ENCODE measurements around the gene C14orf119. TPM values are rescaled to one million over a fixed set of nuclear protein-coding genes. Genes with fewer than 3 reads are reported as not detected.

The C14orf119 gene
- total RNA-seq, 2 donors from 2014 or later = 10.5 to 11.6 TPM

DNA sequence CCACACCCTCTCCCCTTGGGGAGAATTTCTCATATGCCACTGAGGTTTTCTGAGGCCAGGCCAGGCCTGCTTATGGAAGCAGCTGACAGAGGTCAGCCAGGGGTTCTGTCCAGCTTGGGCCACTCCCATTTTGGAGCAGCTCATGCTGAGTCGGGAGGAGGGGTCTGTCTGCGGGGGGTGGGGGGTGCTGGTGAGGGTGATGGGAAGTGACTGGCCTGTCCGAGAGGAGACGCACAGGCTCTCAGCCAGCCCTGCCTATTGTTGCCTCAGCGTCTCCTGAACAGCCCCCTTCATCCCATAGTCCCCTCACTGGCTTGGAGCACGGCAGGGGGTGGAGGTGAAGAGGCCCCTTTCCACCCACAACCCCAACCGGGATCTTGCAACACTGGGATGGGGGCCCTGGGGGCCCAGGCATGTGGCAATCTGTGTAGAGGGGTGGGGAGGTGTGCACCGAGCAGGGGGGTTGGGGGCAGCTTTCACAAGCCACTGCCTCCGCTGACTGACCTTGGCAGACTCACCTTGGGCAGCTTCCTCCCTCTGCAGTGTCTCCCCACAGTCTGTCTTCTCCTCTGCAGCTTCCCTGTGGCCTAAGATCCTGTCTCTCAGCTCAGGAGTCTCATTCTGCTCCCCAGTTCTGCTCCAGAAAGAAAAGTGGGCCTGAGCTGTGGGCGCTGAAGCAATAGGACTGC is 18.3 kb downstream of the C14orf119 start:
- DNase-seq (no peak), ATAC-seq (no peak)
- Mint-ChIP-seq H3K36me3 (ENCODE audit: low read depth) (peaks cover 2% of the 10 kb centered on the region), H3K27ac (no peak overlapping the region), H3K27me3 (peaks cover 19% of the 10 kb centered on the region), H3K4me3 (no peak overlapping the region), H3K4me1 (peaks cover 2% of the 10 kb centered on the region)
- H3K9me3 ChIP-seq (ENCODE audit: control insufficient read depth, low read length, poor library complexity, severe bottlenecking) = no peaks in the 10 kb centered on the region

DNA sequence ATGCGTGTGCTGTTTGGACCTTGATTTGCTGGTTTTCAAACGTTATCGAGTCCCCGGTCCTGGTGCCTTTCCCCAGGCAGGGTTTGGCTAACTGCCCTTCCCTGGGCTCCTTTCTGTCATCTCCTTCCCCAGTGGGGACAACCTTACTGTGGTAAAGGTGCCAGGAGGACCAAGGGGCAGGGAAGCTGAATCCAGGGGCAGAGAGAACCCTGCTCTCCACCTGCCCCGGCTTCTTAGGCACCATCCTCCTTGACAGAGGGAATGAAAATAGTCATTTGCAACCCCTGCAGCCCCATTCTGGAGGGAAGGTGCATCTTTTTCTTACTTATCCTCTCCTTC is 18.8 kb downstream of the C14orf119 start:
- Mint-ChIP-seq H3K4me3 (no peak overlapping the region), H3K4me1 (peaks cover 4% of the 10 kb centered on the region), H3K36me3 (ENCODE audit: low read depth) (peaks cover 2% of the 10 kb centered on the region), H3K27me3 (peaks cover 19% of the 10 kb centered on the region), H3K27ac (no peak overlapping the region)
- no peak for ATAC-seq
- DNase-seq = no peak
- H3K9me3 ChIP-seq (ENCODE audit: control insufficient read depth, low read length, poor library complexity, severe bottlenecking) = no peaks in the 10 kb centered on the region

DNA sequence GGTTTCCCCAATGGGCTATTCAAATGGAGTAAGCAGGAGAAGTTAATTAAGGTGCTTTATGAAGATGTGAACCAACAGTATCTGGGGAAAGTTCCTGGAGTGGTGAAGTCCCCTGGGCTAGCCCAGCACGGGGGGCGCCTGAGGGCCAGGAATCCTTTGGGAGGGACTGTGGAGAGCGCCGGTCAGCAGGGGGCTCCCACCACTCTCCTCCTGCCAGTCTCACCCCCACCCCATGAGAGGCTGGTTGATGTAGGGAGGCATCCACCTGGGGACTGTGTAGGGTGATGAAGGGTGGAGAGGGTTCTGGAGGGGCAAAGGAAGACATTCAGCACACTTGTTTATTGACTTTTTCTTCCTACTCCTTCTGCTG is 19.3 kb downstream of the C14orf119 start:
- H3K27ac Mint-ChIP-seq = no peak overlapping the region

DNA sequence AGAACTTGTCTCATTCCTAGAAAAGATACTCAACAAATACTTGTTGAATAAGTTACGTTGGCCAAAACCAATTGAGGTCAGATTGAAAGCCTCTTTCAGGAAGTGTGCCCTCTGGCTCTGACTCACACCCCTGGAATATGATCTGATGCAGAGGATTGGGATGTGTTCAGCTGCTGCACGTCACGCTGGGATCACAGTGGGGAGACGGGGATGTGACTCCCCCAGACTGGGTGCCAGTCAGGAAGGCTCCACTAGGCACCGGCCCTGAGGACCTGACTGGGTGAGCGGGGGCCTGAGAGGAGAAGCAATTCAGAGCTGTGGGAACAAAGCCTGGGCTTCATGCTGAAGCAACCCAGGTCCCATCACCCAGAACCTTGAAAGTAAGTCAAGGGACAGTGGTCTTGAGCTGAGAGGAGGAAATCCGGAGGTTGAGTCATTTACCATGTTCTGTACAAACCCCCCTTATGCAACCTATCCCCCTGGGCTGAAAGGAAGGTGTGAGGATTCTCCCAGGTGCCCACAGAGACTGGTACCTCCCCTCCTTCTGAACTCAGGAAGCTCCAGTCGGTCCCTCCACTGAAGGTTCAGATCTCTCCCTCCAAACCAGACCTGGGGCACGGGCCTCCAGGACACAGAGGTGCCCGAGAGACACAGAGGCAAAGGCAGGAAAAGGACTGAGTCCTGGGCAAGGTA is 19.9 kb downstream of the C14orf119 start:
- ATAC-seq (no peak), DNase-seq (no peak)
- peaks cover 13% of the 10 kb centered on the region for H3K4me1 Mint-ChIP-seq
- H3K27ac Mint-ChIP-seq = no peak overlapping the region
- peaks cover 19% of the 10 kb centered on the region for H3K27me3 Mint-ChIP-seq
- no peak overlapping the region for H3K4me3 Mint-ChIP-seq
- H3K9me3 ChIP-seq (ENCODE audit: control insufficient read depth, low read length, poor library complexity, severe bottlenecking) = no peaks in the 10 kb centered on the region
- peaks cover 2% of the 10 kb centered on the region for H3K36me3 Mint-ChIP-seq (ENCODE audit: low read depth)

More for the DNA sequence above, 19.3 kb downstream of the C14orf119 start:
- DNase-seq (no peak), ATAC-seq (no peak)
- H3K36me3 Mint-ChIP-seq (ENCODE audit: low read depth) = peaks cover 2% of the 10 kb centered on the region
- no peaks in the 10 kb centered on the region for H3K9me3 ChIP-seq (ENCODE audit: control insufficient read depth, low read length, poor library complexity, severe bottlenecking)
- H3K4me1 Mint-ChIP-seq = peaks cover 8% of the 10 kb centered on the region
- no peak overlapping the region for H3K4me3 Mint-ChIP-seq
- peaks cover 19% of the 10 kb centered on the region for H3K27me3 Mint-ChIP-seq

DNA sequence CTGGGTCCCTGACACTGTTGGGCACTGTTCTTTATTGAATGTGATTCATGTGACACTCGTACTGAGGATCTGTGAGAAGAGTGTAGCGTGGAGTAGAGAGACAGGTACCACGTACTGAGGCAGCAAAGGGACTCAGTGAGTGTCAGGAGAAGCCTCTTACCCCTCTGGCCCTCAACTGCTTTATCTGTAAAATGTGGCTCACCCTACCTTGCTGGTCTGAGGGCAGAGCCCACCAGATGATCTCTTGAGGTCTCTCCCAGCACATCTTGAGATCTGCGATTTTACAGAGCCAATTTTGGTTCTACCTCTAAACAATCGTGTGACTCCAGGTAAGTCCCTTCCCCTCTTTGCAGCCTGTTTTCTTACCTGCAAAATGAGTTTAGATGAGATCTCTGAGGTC is 20.6 kb downstream of the C14orf119 start:
- Mint-ChIP-seq H3K27ac (no peak overlapping the region), H3K27me3 (peaks cover 19% of the 10 kb centered on the region), H3K4me1 (peaks cover 19% of the 10 kb centered on the region), H3K4me3 (no peak overlapping the region), H3K36me3 (ENCODE audit: low read depth) (peaks cover 2% of the 10 kb centered on the region)
- DNase-seq (no peak), ATAC-seq (no peak)
- no peaks in the 10 kb centered on the region for H3K9me3 ChIP-seq (ENCODE audit: control insufficient read depth, low read length, poor library complexity, severe bottlenecking)

DNA sequence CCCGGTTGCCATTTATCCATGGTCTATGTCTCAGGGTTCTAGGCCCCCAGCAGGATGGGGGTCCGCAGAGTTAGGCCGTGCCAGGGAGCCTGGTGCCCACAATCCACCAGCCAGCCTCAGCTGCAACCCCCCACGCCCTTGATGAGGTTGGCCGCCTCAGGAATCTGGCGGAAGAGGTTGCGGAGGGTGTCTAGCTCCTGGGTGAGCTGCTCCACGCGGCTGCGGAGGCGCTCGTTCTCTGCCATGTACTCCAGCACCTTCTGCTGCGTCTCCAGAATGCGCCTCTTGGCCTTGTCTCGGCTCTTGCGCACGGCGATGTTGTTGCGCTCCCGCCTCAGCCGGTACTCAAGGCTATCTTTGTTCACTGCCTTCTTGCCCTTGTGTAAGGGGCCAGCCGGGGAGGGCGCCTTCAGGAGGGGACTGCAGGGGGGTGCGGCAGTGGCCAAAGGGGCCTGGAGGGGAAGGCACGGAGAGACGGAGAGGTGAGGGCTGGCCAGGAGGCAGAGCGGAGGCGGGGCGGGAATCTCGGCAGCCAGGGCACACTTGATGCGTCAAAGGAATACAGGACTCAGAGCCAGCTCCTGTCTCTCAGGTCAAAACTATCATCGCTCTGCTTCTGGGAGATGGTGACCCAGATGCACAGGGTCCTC is 22.2 kb downstream of the C14orf119 start:
- Mint-ChIP-seq H3K27me3 (peaks cover 19% of the 10 kb centered on the region), H3K4me1 (peaks cover 27% of the 10 kb centered on the region), H3K36me3 (ENCODE audit: low read depth) (peaks cover 2% of the 10 kb centered on the region), H3K27ac (peak overlapping the region; percentile 16), H3K4me3 (peak overlapping the region; percentile 19)
- no peak for DNase-seq
- no peak for ATAC-seq
- H3K9me3 ChIP-seq (ENCODE audit: control insufficient read depth, low read length, poor library complexity, severe bottlenecking) = no peaks in the 10 kb centered on the region

DNA sequence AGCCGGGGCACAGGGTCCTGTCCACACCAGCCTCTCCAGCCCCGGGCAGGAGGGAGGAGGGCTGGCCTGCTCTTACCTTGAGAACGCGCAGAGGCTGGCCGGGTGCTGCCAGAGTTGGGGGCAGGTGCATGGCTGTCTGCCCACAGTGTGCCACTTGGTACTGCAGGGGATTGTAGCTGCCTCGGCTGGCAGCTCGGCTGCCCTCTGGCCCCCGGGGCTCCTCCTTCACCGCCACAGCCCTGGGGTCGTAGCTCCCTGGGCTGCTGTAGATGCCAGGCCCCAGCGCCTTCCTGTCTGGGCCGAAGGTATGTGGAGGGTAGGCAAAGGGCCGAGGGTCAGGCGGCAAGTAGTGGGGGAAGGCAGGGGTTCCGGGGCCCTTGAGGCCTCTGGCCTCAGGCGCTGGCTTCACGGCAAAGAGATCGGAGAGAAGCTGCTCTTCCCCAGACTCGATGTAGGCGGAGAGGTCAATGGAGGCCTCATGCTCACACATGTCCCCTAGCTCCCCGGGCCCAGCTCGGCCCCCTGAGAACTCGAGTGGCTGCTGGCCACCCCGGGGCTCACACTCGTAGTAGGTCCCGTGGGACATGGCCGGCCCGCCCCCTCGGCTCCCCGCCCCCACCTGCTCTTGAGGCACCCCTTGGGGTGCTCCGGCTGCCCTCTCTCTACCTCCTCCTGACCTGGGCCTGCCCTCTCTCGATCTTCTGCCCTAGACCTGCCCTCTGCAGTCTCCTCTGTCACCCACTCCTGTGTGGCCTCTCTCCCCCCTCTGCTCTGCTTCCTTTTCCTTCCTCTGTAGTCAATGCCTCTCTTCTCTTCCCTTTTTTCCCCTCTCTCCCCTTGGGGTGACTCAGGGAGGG is 23.4 kb downstream of the C14orf119 start, which contains the start of gene CEBPE:
TSS of gene CEBPE (minus strand) at position 750 of the 857 bp plus-strand sequence. CDS start at position 586, 164 bp downstream.
- peaks cover 19% of the 10 kb centered on the region for H3K27me3 Mint-ChIP-seq
- ATAC-seq (no peak), DNase-seq (no peak)
- H3K4me3 Mint-ChIP-seq = peak within 1 kb of the TSS; percentile 77
- peak within 1 kb of the TSS; percentile 86 for H3K27ac Mint-ChIP-seq
- peaks cover 2% of the 10 kb centered on the region for H3K36me3 Mint-ChIP-seq (ENCODE audit: low read depth)
- no peaks in the 10 kb centered on the region for H3K9me3 ChIP-seq (ENCODE audit: control insufficient read depth, low read length, poor library complexity, severe bottlenecking)
- H3K4me1 Mint-ChIP-seq = peaks cover 27% of the 10 kb centered on the region

DNA sequence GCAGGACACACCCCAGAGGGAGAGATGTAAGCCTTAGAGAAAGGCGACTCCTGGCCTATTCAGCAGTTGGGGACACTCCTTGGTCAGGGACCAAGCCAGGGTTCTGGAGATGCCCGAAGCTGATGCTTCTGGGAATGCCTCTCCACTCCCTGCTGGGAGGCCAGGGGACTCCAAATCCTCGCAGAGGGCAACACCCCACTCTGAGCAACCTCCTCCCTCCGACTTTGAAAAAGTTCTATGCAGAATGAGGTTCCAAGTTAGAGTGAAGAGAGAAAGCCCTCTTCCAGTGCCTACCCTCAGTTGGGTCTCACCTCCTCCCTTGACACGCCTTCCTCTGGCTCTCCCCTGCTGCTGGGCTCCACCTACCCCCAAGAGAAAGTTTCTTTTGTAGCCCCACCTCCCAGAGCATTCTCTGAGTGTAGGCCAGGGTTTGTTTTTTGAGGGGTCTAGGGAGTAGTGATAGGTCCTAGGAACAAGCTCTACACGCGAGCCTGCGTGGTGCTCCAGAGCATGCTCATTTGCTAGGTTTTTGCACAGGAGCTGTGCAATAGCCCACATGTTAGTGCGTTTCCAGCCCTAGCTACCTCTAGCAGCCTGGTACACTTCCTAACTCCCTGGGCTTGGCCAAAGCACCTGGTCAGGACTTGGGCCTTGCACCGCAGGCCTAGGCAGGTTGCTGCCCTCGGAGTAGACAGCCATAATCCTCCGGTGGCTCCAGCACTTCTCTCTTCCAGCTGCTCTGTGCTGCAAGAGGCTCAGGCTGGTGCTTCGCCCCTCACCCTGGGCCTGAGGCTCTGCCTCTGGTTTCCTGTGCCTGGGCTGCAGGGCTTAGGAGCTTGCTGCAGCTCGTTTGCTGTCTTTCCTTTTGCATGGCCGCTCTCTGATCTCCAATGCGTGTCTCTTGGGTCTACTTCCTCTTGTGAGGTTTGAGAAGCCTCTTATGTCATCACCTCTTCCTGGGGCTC is 24.3 kb downstream of the C14orf119 start:
- peaks cover 13% of the 10 kb centered on the region for H3K27me3 Mint-ChIP-seq
- H3K4me3 Mint-ChIP-seq = peak overlapping the region; percentile 77
- peaks cover 28% of the 10 kb centered on the region for H3K4me1 Mint-ChIP-seq
- no peaks in the 10 kb centered on the region for H3K36me3 Mint-ChIP-seq (ENCODE audit: low read depth)
- peak overlapping the region; percentile 88 for H3K27ac Mint-ChIP-seq
- DNase-seq = peak in 1 of 3 donors; percentile 19
- ATAC-seq = peak; percentile 65
- H3K9me3 ChIP-seq (ENCODE audit: control insufficient read depth, low read length, poor library complexity, severe bottlenecking) = no peaks in the 10 kb centered on the region

DNA sequence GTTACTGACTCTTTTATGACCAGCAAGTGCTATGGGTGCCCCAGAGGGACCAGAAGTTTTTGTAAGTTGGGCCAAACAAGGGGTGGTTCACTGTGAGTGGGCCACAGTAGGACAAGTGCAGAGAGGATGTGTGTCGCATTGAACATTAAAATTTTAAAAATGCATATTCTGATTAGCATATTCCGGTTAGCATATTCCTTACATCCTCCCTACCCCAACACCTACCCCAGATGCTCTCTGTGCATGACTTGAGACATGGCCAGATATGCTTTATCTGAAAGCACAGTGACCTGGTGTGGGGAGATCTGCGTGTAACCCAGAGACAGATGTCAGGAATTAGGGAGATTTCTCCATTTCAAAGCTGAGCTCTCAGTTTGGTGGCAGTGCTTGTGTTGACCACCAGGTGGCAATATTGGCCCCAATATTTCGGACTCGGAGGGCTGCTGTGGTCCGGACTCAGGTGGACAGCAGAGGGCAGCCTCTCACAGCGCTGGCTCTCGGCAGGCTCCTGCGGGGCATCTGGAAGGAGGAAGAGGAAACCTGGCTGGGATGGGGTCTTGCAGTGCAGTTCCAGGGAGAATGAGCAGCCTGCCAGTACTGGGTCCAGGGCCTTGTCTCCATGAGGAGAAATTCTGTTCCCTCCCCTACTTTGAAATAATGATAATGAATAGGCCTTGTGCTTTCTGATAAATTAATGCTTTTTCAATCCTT is 25.4 kb downstream of the C14orf119 start:
- ATAC-seq = peak; percentile 88

DNA sequence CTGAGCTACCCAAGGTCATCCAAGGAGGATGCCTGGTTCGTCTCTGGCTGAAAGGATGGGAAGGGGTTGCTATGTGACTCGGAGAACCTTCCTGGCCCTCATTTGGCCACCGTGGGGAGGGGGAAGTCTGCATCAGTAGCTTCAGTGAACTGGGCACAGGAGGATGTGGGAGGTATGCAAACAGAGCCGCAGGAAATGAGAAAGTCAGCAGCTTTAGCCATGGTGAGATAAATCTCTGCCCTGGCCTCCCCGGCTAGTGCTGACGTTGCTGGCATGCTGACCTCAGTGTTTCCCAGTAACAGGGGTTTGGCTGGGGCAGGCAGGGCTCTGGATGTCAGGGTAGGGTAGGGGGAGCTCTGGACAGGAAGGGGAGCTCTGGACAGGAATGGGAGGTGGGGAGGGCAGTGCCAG is 26.1 kb downstream of the C14orf119 start:
- peak overlapping the region; percentile 41 for H3K4me3 Mint-ChIP-seq
- ATAC-seq (no peak), DNase-seq (no peak)
- no peaks in the 10 kb centered on the region for H3K27me3 Mint-ChIP-seq
- H3K36me3 Mint-ChIP-seq (ENCODE audit: low read depth) = no peaks in the 10 kb centered on the region
- peak overlapping the region; percentile 88 for H3K27ac Mint-ChIP-seq
- H3K9me3 ChIP-seq (ENCODE audit: control insufficient read depth, low read length, poor library complexity, severe bottlenecking) = no peaks in the 10 kb centered on the region
- peaks cover 30% of the 10 kb centered on the region for H3K4me1 Mint-ChIP-seq

More for the DNA sequence above, 25.4 kb downstream of the C14orf119 start:
- Mint-ChIP-seq H3K4me3 (peak overlapping the region; percentile 41), H3K36me3 (ENCODE audit: low read depth) (no peaks in the 10 kb centered on the region), H3K27me3 (peaks cover 4% of the 10 kb centered on the region), H3K4me1 (peaks cover 30% of the 10 kb centered on the region), H3K27ac (peak overlapping the region; percentile 88)
- H3K9me3 ChIP-seq (ENCODE audit: control insufficient read depth, low read length, poor library complexity, severe bottlenecking) = no peaks in the 10 kb centered on the region
- peak; percentile 59 to 67 (median 66) for DNase-seq

DNA sequence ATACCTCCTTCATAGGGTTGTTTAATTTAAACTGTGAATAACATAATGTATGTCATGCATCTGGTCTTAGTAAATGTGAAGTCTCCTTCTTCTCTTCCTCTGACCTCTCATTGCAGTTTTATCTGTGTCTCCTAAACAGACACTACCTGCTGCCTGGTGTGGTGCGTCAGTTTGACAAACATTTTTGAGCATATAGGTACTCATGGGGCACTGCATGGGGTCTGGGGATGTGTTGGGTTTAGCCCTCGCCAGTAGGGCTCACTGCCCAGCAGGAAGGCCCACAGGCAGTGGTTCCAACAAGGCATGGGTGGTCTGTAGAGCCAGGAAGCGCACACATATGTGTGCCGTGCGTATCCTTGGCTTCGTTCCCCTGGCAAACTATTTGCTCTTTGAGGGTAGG is 26.8 kb downstream of the C14orf119 start:
- DNase-seq = no peak

More for the DNA sequence above, 26.8 kb downstream of the C14orf119 start:
- Mint-ChIP-seq H3K27ac (peak overlapping the region; percentile 86), H3K27me3 (no peaks in the 10 kb centered on the region), H3K4me1 (peaks cover 30% of the 10 kb centered on the region), H3K4me3 (no peak overlapping the region), H3K36me3 (ENCODE audit: low read depth) (no peaks in the 10 kb centered on the region)
- ATAC-seq = no peak
- no peaks in the 10 kb centered on the region for H3K9me3 ChIP-seq (ENCODE audit: control insufficient read depth, low read length, poor library complexity, severe bottlenecking)
